Measurements from ENCODE around the gene DNAJC27.

DNA sequence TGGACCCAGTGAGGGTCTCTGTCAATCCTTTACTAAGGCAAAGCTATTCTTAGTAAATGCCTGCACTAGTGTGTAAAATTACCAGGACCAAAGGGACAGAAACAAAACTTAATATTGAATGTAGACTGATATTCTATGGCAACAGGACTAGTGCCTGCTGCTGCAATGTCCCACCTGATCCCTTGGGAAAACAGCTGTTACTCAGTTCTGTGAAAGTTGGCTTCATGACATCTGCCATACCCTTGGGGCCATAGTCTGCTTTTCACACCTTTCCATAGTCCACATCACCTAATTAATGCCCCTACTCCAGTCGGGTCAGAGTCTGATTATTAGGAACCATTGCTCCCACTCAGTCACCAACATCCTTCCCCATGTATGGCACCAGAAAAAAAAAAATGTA, 14.5 kb downstream of the DNAJC27 start:
- TF ChIP-seq POLR2A (IDR thresholded peaks at IDR 0.05), result no peak
- TF ChIP-seq, protein P1, sequence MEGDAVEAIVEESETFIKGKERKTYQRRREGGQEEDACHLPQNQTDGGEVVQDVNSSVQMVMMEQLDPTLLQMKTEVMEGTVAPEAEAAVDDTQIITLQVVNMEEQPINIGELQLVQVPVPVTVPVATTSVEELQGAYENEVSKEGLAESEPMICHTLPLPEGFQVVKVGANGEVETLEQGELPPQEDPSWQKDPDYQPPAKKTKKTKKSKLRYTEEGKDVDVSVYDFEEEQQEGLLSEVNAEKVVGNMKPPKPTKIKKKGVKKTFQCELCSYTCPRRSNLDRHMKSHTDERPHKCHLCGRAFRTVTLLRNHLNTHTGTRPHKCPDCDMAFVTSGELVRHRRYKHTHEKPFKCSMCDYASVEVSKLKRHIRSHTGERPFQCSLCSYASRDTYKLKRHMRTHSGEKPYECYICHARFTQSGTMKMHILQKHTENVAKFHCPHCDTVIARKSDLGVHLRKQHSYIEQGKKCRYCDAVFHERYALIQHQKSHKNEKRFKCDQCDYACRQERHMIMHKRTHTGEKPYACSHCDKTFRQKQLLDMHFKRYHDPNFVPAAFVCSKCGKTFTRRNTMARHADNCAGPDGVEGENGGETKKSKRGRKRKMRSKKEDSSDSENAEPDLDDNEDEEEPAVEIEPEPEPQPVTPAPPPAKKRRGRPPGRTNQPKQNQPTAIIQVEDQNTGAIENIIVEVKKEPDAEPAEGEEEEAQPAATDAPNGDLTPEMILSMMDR (IDR thresholded peaks at IDR 0.05), result no peak

Measured in esophagus squamous epithelium (tissue), 4 donors.